HG03045 (cell line): ENCODE results near the gene ATXN7.

Experiments
- ATAC-seq: cut with Tn5 transposase; IDR thresholded peaks from one replicate; pipeline ENCODE4 v1.9.1; 2021; ENCODE audit warnings: mild to moderate bottlenecking, moderate library complexity; ENCODE audit not compliant: unreplicated experiment

The ATXN7 gene

GRCh38 chr3:63932509-63933212 lies 69.0 kb downstream of the ATXN7 start:
- ATAC-seq, result no peak

- peak; percentile 41 for ATAC-seq
Measured at GRCh38 chr3:63933459-63933858, 69.8 kb downstream of the ATXN7 start.

GRCh38 chr3:63934041-63934866 lies 70.6 kb downstream of the ATXN7 start:
- ATAC-seq, result no peak

GRCh38 chr3:63936925-63937324 lies 73.3 kb downstream of the ATXN7 start:
- no peak for ATAC-seq

- ATAC-seq, result peak; percentile 66
Measured at GRCh38 chr3:63937661-63938651, 74.3 kb downstream of the ATXN7 start.

- no peak for ATAC-seq
Measured at GRCh38 chr3:63940389-63940757, 76.7 kb downstream of the ATXN7 start.

- no peak for ATAC-seq
Measured at GRCh38 chr3:63942528-63942927, 78.9 kb downstream of the ATXN7 start.

GRCh38 chr3:63943678-63944077 lies 80.0 kb downstream of the ATXN7 start:
- no peak for ATAC-seq

GRCh38 chr3:63945558-63946096 lies 82.0 kb downstream of the ATXN7 start:
- no peak for ATAC-seq

- ATAC-seq, result no peak
Measured at GRCh38 chr3:63946753-63947152, 83.1 kb downstream of the ATXN7 start.

- ATAC-seq, result no peak
Measured at GRCh38 chr3:63947594-63947993, 83.9 kb downstream of the ATXN7 start.

GRCh38 chr3:63949005-63949404 lies 85.3 kb downstream of the ATXN7 start:
- ATAC-seq, result no peak

- no peak for ATAC-seq
Measured at GRCh38 chr3:63950698-63951097, 87.0 kb downstream of the ATXN7 start.

- ATAC-seq, result no peak
Measured at GRCh38 chr3:63951492-63952247, 88.0 kb downstream of the ATXN7 start.

- ATAC-seq, result no peak
Measured at GRCh38 chr3:63952248-63952594, 88.6 kb downstream of the ATXN7 start.

- ATAC-seq, result no peak
Measured at GRCh38 chr3:63954182-63954581, 90.5 kb downstream of the ATXN7 start.

- no peak for ATAC-seq
Measured at GRCh38 chr3:63955036-63955650, 91.5 kb downstream of the ATXN7 start.

GRCh38 chr3:63955830-63956545 lies 92.3 kb downstream of the ATXN7 start:
- no peak for ATAC-seq

- no peak for ATAC-seq
Measured at GRCh38 chr3:63959146-63959545, 95.5 kb downstream of the ATXN7 start.
